Esophagus squamous epithelium (tissue), 4 donors: ENCODE results near the gene RIN3.

ENCODE experiments used
- POLR2A ChIP-seq, 4 donors: fragments of 450-650 bp; IDR thresholded peaks; one replicate each; pipeline ENCODE4 v1.6.1; 2017; ENCODE audit warnings: antibody characterized with exemption in 4 of 4, mild to moderate bottlenecking in 4 of 4, moderate library complexity in 3 of 4
- TF ChIP-seq, protein P1 (sequence below), 6 experiments: fragments of 450-650 bp in 4 of 6; fragments of 200-600 bp in 2 of 6; sonication (generic) in 2 of 6; IDR thresholded peaks; one replicate each; pipeline ENCODE4 v1.5.1; 2016 to 2019; ENCODE audit warnings: antibody characterized with exemption in 6 of 6, mild to moderate bottlenecking in 4 of 6, moderate library complexity in 4 of 6

GRCh38 chr14:92496191-92496857 is 17.3 kb upstream of the RIN3 start:
- TF ChIP-seq, protein P1, sequence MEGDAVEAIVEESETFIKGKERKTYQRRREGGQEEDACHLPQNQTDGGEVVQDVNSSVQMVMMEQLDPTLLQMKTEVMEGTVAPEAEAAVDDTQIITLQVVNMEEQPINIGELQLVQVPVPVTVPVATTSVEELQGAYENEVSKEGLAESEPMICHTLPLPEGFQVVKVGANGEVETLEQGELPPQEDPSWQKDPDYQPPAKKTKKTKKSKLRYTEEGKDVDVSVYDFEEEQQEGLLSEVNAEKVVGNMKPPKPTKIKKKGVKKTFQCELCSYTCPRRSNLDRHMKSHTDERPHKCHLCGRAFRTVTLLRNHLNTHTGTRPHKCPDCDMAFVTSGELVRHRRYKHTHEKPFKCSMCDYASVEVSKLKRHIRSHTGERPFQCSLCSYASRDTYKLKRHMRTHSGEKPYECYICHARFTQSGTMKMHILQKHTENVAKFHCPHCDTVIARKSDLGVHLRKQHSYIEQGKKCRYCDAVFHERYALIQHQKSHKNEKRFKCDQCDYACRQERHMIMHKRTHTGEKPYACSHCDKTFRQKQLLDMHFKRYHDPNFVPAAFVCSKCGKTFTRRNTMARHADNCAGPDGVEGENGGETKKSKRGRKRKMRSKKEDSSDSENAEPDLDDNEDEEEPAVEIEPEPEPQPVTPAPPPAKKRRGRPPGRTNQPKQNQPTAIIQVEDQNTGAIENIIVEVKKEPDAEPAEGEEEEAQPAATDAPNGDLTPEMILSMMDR (IDR thresholded peaks at IDR 0.05): no peak
- TF ChIP-seq POLR2A (IDR thresholded peaks at IDR 0.05): no peak
